SU-DHL-6 (cell line): ENCODE data around the gene ZNF644.

Experiments used
- H2AFZ ChIP-seq: fragments of 200-600 bp; sonication (generic); 2 replicates; pipeline ENCODE4 v1.6.1; 2014; ENCODE audit warnings: low read depth, mild to moderate bottlenecking, moderate library complexity, mixed read lengths, antibody characterized with exemption, low read length; ENCODE audit not compliant: severe bottlenecking
- H3F3A ChIP-seq: fragments of 200-600 bp; shearing (Covaris generic); 2 replicates; pipeline ENCODE4 v1.6.0; 2016; ENCODE audit warnings: antibody characterized with exemption, mild to moderate bottlenecking; ENCODE audit not compliant: insufficient read depth
- H3K27ac ChIP-seq: fragments of 200-600 bp; sonication (generic); 2 replicates; pipeline ENCODE4 v1.5.1; 2016; ENCODE audit warnings: low read depth, mild to moderate bottlenecking, low read length, moderate library complexity, mixed read lengths
- H3K27me3 ChIP-seq: fragments of 200-600 bp; sonication (generic), shearing (Covaris generic); 2 replicates; pipeline ENCODE4 v1.6.0; 2014; ENCODE audit warnings: mild to moderate bottlenecking, low read length
- H3K36me3 ChIP-seq: fragments of 200-600 bp; sonication (generic); 2 replicates; pipeline ENCODE4 v1.6.1; 2014; ENCODE audit warnings: mild to moderate bottlenecking, low read length, mixed read lengths
- H3K4me2 ChIP-seq: fragments of 300-600, 200-600 bp; shearing (Covaris generic), sonication (generic); 2 replicates; pipeline ENCODE4 v1.6.0; 2014; ENCODE audit warnings: low read length, low read depth, mild to moderate bottlenecking; ENCODE audit not compliant: poor library complexity, severe bottlenecking
- H3K4me3 ChIP-seq: fragments of 200-600 bp; sonication (generic); 2 replicates; pipeline ENCODE4 v1.5.1; 2014; ENCODE audit warnings: antibody characterized with exemption, low read length, mild to moderate bottlenecking, mixed read lengths; ENCODE audit not compliant: insufficient read depth, poor library complexity, severe bottlenecking
- H3K79me2 ChIP-seq: fragments of 200-600 bp; sonication (generic); 2 replicates; pipeline ENCODE4 v1.6.1; 2014; ENCODE audit warnings: mild to moderate bottlenecking, low read length, moderate library complexity; ENCODE audit not compliant: insufficient read depth
- H3K9ac ChIP-seq: fragments of 200-600 bp; sonication (generic); 2 replicates; pipeline ENCODE4 v1.7.0; 2014; ENCODE audit warnings: mild to moderate bottlenecking, low read length
- H3K9me2 ChIP-seq: fragments of 200-600 bp; sonication (generic); replicated peaks from 2 replicates; pipeline ENCODE4 v1.6.1; 2014; ENCODE audit warnings: low read length; ENCODE audit not compliant: insufficient read depth
- H3K9me3 ChIP-seq: fragments of 200-600 bp; sonication (generic); 2 replicates; pipeline ENCODE4 v1.6.1; 2014; ENCODE audit warnings: low read length, mixed read lengths; ENCODE audit not compliant: insufficient read depth
- H4K20me1 ChIP-seq: fragments of 200-600 bp; sonication (generic); 2 replicates; pipeline ENCODE4 v1.6.1; 2014; ENCODE audit warnings: low read depth, mild to moderate bottlenecking, antibody characterized with exemption, low read length, moderate library complexity, mixed read lengths
- EZH2phosphoT487 ChIP-seq: fragments of 200-600 bp; sonication (generic), shearing (Covaris generic); conservative IDR thresholded peaks from 2 replicates; pipeline ENCODE4 v1.6.1; 2018; ENCODE audit warnings: mild to moderate bottlenecking, antibody characterized with exemption, low read length, moderate library complexity, mixed read lengths
- TF ChIP-seq, protein P1 (sequence below): fragments of 200-600 bp; sonication (generic); IDR thresholded peaks from one replicate; pipeline ENCODE4 v1.5.1; 2017; ENCODE audit warnings: antibody characterized with exemption, mild to moderate bottlenecking, low read length, moderate library complexity; ENCODE audit not compliant: insufficient read depth, poor library complexity, severe bottlenecking

The ZNF644 gene

DNA sequence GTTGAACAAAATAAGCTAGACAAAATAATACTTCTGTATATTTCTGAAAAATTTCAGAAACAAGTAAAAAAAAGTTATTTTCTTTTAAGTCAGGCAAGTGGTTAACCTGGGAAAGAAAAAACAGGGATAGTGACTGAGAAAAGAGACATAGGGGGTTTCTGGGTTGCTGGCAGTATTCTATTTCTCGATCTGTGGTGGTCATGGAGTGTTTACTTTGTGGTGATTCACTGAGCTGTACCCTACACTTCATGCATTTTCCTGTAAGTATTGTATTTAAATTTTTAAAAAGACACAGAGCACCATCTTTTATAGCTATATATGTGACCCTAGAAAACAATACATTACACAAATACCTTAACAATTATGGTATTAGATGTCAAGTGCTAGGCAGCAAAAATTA, 58.2 kb downstream of the ZNF644 start:
- no peak for TF ChIP-seq EZH2phosphoT487
- TF ChIP-seq, protein P1, sequence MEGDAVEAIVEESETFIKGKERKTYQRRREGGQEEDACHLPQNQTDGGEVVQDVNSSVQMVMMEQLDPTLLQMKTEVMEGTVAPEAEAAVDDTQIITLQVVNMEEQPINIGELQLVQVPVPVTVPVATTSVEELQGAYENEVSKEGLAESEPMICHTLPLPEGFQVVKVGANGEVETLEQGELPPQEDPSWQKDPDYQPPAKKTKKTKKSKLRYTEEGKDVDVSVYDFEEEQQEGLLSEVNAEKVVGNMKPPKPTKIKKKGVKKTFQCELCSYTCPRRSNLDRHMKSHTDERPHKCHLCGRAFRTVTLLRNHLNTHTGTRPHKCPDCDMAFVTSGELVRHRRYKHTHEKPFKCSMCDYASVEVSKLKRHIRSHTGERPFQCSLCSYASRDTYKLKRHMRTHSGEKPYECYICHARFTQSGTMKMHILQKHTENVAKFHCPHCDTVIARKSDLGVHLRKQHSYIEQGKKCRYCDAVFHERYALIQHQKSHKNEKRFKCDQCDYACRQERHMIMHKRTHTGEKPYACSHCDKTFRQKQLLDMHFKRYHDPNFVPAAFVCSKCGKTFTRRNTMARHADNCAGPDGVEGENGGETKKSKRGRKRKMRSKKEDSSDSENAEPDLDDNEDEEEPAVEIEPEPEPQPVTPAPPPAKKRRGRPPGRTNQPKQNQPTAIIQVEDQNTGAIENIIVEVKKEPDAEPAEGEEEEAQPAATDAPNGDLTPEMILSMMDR: no peak
- Histone ChIP-seq H4K20me1 (peaks cover 9% of the 10 kb centered on the region; the same call in 1 of the 2 replicates), H3K4me2 (no peak overlapping the region), H3K27ac (no peak overlapping the region), H3K9me2 (no peaks in the 10 kb centered on the region), H3K4me3 (no peak overlapping the region), H2AFZ (no peak overlapping the region), H3K36me3 (peaks cover 9% of the 10 kb centered on the region; the same call in 1 of the 2 replicates), H3K9me3 (no peaks in the 10 kb centered on the region), H3K79me2 (peaks cover 93% of the 10 kb centered on the region), H3F3A (peaks cover 5% of the 10 kb centered on the region; the same call in 1 of the 2 replicates), H3K9ac (no peak overlapping the region), H3K27me3 (no peaks in the 10 kb centered on the region)

DNA sequence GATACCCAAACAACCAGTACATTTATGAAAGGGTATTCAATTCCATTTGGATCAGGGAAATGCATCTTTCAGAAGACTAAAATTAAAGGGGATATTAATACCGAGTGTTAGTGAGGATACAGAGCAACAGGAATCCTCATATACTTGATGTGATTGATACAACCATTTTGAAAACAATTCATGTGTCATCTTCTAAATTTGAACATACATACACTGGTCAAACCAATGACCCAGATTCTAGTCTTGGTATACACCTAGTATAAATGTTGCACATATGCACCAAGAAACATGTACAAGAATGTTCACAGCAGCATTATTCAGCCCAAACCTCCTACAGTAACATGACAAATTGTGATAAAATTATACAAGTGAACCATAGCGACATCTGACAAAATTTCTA, 58.6 kb downstream of the ZNF644 start:
- no peaks in the 10 kb centered on the region for H3K9me2 ChIP-seq
- no peak overlapping the region for H3K4me2 ChIP-seq
- no peak overlapping the region for H2AFZ ChIP-seq
- H3F3A ChIP-seq: peaks cover 5% of the 10 kb centered on the region; the same call in 1 of the 2 replicates
- H3K9me3 ChIP-seq: no peaks in the 10 kb centered on the region
- TF ChIP-seq, protein P1: no peak
- TF ChIP-seq EZH2phosphoT487: no peak
- H3K27ac ChIP-seq: no peak overlapping the region
- H4K20me1 ChIP-seq: peaks cover 12% of the 10 kb centered on the region; the same call in 1 of the 2 replicates
- H3K79me2 ChIP-seq: peaks cover 93% of the 10 kb centered on the region
- H3K27me3 ChIP-seq: no peaks in the 10 kb centered on the region
- no peak overlapping the region for H3K9ac ChIP-seq
- H3K4me3 ChIP-seq: no peak overlapping the region
- H3K36me3 ChIP-seq: peaks cover 9% of the 10 kb centered on the region; the same call in 1 of the 2 replicates

DNA sequence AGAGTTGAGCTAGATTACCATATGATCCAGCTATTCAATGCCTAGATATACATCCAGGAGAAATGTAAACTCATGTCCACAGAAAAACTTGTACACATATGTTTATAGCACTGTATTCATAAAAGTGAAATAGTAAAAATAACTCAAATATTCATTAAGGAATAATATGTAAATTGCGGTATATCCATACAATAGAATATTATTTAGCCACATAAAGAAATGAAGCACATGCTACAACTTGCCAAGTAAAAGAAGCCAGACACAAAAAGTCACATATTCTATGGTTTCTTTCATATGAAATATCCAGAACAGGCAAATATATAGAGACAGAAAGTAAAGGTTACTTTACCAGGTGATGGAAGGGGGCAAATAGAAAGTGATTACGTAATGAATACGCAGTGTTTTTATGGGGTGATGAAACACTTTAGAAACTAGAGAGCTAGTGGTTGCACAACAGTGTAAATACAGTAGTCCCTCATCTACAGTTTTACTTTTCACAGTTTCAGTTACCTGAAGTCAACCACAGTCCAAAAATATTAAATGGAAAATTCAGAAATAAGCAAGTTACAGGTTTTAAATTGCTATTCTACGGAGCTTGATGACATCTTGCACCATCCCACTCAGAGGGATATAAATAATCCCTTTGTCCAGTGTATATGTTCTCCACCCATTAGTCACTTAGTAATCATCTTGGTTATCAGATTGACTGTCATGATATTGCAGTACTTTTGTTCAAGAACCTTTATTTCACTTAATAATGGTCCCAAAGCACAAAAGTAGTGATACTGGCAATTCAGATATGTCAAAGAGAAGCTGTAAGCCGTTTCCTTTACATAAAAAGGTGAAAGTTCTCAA, 62.3 kb downstream of the ZNF644 start:
- no peak overlapping the region for H3K4me3 ChIP-seq
- H3K27me3 ChIP-seq: no peaks in the 10 kb centered on the region
- H3K9me2 ChIP-seq: no peaks in the 10 kb centered on the region
- H2AFZ ChIP-seq: no peak overlapping the region
- H3K9me3 ChIP-seq: no peaks in the 10 kb centered on the region
- no peak overlapping the region for H3K4me2 ChIP-seq
- H3K79me2 ChIP-seq: peaks cover 98% of the 10 kb centered on the region
- H3K27ac ChIP-seq: no peak overlapping the region
- H3K36me3 ChIP-seq: peaks cover 11% of the 10 kb centered on the region; the same call in 1 of the 2 replicates
- H4K20me1 ChIP-seq: peaks cover 24% of the 10 kb centered on the region
- TF ChIP-seq EZH2phosphoT487: no peak
- TF ChIP-seq, protein P1: no peak
- H3F3A ChIP-seq: no peaks in the 10 kb centered on the region
- no peak overlapping the region for H3K9ac ChIP-seq
